Stimulated activated CD8-positive, alpha-beta memory T cell treated with anti-CD3 and anti-CD28 coated beads, Interleukin-12 subunit alpha, Interleukin-12 subunit beta, amount 100 ng/mL, for 24 hours (primary cell): Measurements from ENCODE around the gene GPR146.
"Not testable (repeated sequence)": the region's sequence is repeated elsewhere in the genome, so short reads cannot be mapped to it uniquely, and the experiment has no call there.

Source experiments
- DNase-seq: peaks from one replicate; pipeline ENCODE4 v3.0.0-alpha.2; 2020; ENCODE audit errors: extremely low read depth

GPR146 gene

GRCh38 chr7:1058311-1058710, 14.0 kb downstream of the GPR146 start:
- DNase-seq = no peak

DNA sequence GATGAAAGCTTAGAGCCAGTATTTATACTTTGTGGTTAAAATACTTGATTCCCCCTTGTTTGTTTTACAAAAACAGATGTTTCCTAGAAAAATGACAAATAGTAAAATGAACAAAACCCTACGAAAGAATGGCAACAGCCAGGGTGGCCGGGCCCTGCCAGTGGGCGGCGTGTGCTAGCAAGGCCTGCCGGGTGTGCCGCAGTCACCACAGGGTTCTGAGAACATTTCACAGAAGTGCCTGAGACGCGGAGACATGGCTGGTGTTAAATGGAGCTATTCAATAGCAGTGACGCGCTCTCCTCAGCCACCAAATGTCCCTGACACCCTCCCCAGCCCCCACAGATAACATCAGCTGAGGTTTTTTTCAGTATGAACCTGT, 14.5 kb downstream of the GPR146 start:
- DNase-seq = no peak

- no peak for DNase-seq
Measured at GRCh38 chr7:1059200-1060091, 15.1 kb downstream of the GPR146 start.

GRCh38 chr7:1060315-1061072, 16.1 kb downstream of the GPR146 start:
- DNase-seq = no peak

GRCh38 chr7:1061180-1061579, 16.8 kb downstream of the GPR146 start:
- DNase-seq = no peak

GRCh38 chr7:1062296-1063294, 18.2 kb downstream of the GPR146 start:
- DNase-seq = no peak

DNA sequence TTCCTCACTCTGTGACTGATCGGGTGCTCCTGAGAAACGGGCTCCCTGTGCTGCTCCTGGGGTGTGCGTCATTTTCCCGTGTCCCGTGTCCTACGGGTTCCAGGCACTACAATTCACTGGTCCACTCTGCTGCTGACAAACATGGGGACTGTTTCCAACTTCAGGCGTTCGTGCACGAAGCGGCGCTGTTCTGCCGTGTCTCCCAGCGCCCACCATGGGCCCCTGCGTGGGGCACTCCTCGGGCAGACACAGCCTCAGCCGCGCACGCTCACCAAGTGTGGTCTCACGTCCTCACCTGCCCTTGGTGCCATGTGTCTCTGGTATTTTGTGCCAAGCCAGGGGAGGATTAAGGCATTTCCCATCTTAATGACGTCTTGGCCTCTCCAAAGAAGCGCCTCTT, 19.0 kb downstream of the GPR146 start:
- DNase-seq = no peak

GRCh38 chr7:1064581-1064980, 20.2 kb downstream of the GPR146 start:
- DNase-seq = no peak

DNA sequence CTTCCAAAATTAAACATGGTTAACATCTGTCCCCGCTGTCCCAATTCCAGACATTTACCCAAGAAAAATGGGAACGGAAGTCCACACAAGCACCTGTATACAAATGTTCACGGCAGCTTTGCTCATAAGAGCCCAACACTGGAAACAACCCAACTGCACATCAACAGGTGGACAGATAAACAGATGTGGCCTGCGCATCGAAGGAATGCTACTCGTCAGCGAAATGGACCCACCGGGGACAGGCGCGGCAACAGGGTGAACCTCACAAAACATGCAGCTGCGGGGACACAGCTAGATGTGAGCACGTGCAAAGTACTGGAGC, 20.9 kb downstream of the GPR146 start:
- no peak for DNase-seq

GRCh38 chr7:1065585-1066241, 21.4 kb downstream of the GPR146 start:
- DNase-seq = peak; percentile 42

DNA sequence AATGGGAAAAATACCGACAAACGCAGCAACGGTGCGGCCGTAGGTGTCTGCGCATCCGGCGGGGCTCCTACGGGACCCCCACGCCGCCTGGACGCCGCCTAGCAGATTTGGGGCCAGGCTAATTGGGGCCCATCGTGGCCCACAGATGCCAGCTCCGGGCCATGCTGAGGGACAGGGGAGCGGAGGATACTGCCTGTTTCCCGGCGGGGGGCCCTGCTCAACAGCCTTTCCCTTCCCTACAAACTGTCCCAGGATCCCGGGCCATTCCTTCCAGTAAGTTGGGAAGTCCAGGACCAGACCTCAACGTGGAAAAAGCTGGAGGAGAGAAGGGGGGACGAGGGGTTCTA, 21.9 kb downstream of the GPR146 start:
- DNase-seq = no peak

GRCh38 chr7:1068013-1068412, 23.7 kb downstream of the GPR146 start:
- no peak for DNase-seq

DNA sequence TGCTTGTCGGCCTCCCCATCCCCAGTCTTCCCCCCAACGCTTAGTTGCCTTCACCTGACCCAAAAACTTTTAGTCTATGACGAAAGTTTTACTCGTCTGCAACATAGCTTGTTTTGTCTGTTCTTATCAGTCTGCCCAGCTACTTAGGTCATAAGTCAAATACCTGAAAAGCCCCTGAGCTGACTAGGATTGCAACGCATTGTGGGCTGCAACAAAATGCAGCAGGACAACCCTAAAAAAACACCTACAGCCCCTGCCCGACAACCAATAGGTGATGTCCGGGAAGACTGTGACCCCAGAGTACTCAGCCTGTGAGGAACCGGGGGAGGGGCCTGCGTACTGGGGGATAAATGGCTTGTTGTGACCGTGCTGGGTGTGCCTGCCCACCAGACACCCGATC, 24.3 kb downstream of the GPR146 start:
- no peak for DNase-seq

GRCh38 chr7:1070544-1071011, 26.2 kb downstream of the GPR146 start:
- DNase-seq = no peak

DNA sequence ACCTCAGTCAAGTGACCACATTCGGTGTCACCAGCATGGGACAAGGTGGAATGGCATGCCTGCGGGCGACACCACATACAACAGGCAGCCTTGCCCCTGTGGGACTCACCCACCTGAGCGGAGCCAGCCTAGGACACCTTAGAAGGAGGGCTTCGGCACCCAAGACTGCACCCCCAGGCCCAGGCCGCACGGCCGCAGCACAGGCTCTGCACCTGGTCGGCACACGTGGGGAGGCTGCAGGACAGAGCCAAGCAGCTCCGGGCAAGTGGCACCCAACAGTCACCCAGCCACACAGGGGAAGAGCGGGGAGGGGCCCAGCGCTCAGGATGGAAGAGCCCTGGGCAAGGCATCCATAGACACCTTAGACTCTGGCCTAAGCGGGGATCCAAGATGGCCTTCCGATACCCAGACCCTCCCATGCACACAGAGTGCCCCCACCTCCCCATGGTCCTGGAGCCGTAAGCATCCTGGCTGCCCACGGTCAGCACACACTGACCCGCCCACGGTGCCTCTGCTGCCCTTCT, 27.4 kb downstream of the GPR146 start:
- no peak for DNase-seq

DNA sequence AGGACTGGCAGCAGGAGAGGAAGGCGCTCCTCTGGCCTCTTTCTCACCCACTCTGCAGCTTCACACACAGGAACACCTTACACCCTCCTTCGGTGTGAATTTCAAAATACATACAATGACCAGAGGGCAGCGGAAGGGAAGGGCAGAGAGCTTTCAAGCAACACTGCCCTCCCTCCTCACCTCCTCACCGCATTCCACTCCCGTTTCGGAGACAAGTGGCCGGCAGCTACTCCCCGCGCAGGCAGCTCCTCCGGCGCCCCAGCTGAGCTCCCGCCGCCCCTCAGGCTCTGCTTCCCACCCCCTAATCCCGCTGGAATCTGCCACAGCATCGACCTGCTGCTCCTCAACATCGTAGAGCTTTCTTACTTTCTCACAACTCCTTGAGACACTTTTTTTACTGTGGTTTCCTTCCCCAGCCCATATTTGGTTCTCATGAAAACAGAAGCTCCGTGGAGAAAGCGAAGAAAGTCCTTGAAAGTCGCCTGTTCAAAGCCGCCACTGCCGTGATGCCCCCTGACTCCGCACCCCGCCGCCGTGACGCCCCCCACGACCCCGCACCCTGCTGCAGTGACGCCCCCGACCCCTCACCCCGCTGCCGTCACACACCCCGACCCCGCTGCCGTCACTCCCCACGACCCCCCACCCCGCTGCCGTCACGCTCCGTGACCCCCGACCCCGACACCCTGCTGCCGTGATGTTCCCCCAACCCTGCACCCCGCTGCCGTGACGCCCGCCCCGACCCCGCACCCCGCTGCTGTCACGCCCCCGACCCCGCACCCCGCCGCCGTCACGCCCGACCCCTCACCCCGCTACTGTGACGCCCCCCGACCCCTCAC, 29.0 kb downstream of the GPR146 start:
- no peak for DNase-seq

GRCh38 chr7:1074018-1074417, 29.7 kb downstream of the GPR146 start:
- DNase-seq = not testable (repeated sequence)

- DNase-seq = no peak
Measured at GRCh38 chr7:1074593-1075431, 30.5 kb downstream of the GPR146 start.
